GM18517 (cell line): ENCODE data around the gene CRTC2.
A peak's percentile ranks its signal among the peaks of the same experiment; 100 is the strongest.

ENCODE experiments used
- ATAC-seq: cut with Tn5 transposase; IDR thresholded peaks from one replicate; pipeline ENCODE4 v1.9.1; 2021; ENCODE audit warnings: mild to moderate bottlenecking, moderate library complexity; ENCODE audit not compliant: unreplicated experiment

The CRTC2 gene

GRCh38 chr1:153951183-153951582, 7.2 kb downstream of the CRTC2 start:
- ATAC-seq = no peak

GRCh38 chr1:153946622-153947241, 11.7 kb downstream of the CRTC2 start, which contains the start of gene DENND4B:
TSS of gene DENND4B (minus strand) at chr1:153946718. CDS start at chr1:153944374, 2,344 bp downstream.
- ATAC-seq = peak; percentile 43

GRCh38 chr1:153945795-153946621, 12.4 kb downstream of the CRTC2 start:
- peak; percentile 82 for ATAC-seq

GRCh38 chr1:153945131-153945794, 13.1 kb downstream of the CRTC2 start:
- ATAC-seq = no peak

GRCh38 chr1:153944827-153945117, 13.6 kb downstream of the CRTC2 start:
- ATAC-seq = no peak

GRCh38 chr1:153944005-153944826, 14.2 kb downstream of the CRTC2 start:
- ATAC-seq = no peak

GRCh38 chr1:153942766-153943549, 15.5 kb downstream of the CRTC2 start:
- no peak for ATAC-seq

- no peak for ATAC-seq
These were observed 16.3 kb downstream of the CRTC2 start for GRCh38 chr1:153941826-153942725.

GRCh38 chr1:153940756-153941155, 17.7 kb downstream of the CRTC2 start:
- ATAC-seq = no peak

GRCh38 chr1:153939476-153939875, 18.9 kb downstream of the CRTC2 start:
- no peak for ATAC-seq

- no peak for ATAC-seq
These were observed 19.4 kb downstream of the CRTC2 start for GRCh38 chr1:153938996-153939395.

GRCh38 chr1:153937331-153937730, 21.1 kb downstream of the CRTC2 start:
- no peak for ATAC-seq

GRCh38 chr1:153936011-153936802, 22.2 kb downstream of the CRTC2 start:
- no peak for ATAC-seq

- no peak for ATAC-seq
These were observed 23.7 kb downstream of the CRTC2 start for GRCh38 chr1:153934746-153935145.

- no peak for ATAC-seq
These were observed 24.5 kb downstream of the CRTC2 start for GRCh38 chr1:153933955-153934354.

GRCh38 chr1:153933430-153933829, 25.0 kb downstream of the CRTC2 start:
- ATAC-seq = no peak

GRCh38 chr1:153932156-153933131, 26.0 kb downstream of the CRTC2 start:
- no peak for ATAC-seq
